AML-193 (cell line): ENCODE measurements around the gene TLN1.

Source experiments
- DNase-seq, 2 experiments: peaks; one replicate each; lab custom pipeline; 2025; lab: John Stamatoyannopoulos, UW

Gene TLN1

DNA sequence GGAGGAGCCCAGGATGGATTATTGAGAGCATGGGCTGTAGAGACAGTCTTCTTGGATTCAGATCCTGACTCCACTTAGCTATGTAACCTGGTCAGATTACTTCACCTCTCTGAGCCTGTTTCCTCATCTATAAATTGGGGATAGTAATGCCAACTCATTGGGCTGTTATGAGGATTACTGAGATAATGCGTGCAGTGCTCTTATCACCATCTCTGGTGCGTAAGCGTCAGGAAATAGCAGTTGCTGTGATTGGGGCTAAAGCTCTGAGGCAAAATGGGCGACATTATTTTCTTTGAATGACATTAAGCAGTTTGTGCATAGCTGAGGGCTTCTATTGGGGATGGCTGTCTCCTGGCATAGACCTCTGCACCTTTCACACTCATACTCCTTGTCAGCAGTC is 23.1 kb upstream of the TLN1 start:
- DNase-seq = no peak

DNA sequence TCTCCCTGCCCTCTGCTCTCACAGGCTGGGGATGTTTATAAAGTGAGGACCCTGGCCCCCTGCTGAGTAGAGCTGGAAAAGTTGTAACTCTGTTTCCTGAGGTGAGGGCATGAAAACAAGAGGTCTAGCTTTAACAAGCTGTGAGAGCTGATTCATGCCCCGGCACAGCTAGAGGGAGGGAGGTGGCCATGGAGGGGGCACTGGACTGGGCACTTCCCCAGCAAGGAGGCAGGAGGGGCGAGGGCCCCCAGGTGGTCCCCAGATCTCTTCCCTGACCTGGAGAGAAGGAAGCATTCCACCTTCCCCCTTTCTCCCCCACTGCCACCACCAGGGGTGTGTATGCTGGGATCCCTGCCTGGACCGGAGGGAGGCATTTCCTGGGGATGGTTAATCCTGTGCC is 22.3 kb upstream of the TLN1 start, which contains the start of gene MSMP:
MSMP (minus strand) TSS at position 13 of the 400 bp plus-strand sequence. CDS start 147 bp downstream, outside the sequence.
- no peak for DNase-seq

DNA sequence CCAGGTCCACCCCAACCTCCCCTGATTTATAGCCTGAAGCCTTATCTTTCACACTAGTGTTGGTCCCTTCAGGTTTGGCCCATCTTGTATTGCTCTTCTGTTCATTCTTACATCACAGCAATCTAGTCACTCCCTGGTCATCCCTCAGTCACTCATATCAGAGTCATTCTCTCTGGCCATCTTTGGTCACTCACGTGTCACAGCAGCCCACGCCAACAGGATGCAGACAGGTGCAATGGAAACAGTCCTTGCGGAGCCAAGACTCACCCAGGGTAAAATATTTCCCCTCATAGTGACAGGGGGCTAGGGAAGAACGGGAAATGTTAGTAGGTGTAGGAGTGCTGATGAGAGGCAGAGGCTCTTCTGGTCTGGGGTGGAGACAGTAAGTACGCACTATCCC is 21.5 kb upstream of the TLN1 start:
- DNase-seq = no peak

DNA sequence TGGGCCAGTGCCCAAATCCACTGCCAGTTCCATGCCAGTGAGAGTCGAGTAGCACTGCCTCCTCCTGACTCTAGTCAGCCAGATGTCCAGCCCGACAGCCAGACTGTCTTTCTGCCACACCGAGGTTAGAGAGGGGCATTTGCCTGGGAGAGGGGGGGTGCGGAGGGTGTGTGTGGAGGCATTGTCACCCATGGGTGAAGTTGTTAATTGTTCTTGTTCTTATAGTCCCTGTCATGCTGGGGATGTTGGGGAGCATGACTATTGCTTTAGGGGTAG is 18.2 kb upstream of the TLN1 start:
- DNase-seq = no peak

DNA sequence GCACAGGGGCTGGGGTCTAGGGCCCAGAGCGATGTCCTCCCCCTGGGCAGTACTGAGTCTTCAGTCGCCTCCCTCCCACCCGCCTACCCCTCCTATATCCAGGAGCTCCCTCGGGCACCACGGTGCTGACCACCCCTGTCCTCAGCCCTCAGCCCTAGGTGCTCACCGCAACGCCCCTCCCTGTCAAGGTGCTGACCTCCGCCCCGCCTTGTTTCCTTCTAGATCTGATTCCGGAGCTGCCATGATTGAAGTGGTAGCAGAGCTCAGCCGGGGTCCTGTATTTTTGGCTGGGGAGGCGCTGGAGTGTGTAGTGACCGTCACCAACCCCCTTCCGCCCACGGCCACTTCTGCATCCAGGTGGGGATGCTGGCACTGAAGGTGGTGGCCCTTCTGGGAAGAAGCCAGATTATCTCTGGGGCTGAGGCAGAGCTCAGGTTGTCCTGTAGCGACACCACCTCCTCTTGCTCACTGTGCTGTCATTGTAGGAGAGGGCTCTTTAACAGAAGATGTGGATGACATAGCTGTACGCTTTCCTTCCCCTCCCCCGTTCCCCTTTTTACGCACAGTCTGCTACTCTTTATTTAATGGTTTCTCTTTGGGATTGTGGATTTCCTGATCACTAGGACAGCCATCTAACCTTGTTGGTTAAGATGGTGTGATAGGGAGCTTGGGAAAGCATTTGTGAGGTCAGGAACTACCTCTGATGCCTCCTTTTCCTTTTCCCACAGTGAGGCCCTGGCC is 17.7 kb upstream of the TLN1 start:
- peak in 1 of 2 experiments; percentile 12 for DNase-seq

DNA sequence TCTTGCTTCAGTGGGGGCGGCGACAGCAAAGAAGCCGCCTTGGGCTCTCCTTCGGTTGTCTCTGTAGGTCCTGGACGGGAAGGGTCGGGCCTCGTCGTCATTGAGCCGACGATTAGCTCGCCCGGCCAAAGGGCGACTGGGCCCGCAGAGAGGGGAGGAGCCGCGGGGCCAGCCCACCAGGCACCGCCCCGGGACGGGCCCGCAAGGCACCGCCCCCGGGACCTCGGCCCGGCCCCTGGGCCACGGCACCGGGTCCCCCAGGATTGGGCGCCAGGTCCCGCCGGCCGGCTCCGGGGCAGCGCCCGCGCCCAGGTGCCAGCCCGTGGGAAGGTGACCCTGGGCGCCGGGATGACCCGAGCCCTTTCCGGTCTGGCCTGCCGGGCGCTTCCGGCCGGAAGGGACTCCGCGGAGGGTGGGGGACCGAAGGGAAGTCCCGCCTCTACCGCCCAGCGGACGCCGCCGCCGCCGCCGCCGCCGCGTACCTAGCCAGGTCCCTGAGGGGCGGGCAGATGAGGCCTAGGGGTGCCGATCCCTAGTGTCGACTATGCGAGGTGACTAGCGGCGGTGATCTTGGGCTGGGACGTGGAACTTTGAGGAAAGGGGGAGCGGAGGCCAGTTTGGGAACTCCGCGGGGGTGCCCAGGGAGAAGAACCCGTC is 17.0 kb upstream of the TLN1 start, which contains the start of the genes GBA2 and RGP1:
GBA2 (minus strand) TSS at position 371 of the 657 bp plus-strand sequence. CDS start 524 bp downstream, outside the sequence.
RGP1 (plus strand) TSS at position 430 of the 657 bp plus-strand sequence. CDS start 469 bp downstream, outside the sequence.
- peak; percentile 27 to 45 for DNase-seq

DNA sequence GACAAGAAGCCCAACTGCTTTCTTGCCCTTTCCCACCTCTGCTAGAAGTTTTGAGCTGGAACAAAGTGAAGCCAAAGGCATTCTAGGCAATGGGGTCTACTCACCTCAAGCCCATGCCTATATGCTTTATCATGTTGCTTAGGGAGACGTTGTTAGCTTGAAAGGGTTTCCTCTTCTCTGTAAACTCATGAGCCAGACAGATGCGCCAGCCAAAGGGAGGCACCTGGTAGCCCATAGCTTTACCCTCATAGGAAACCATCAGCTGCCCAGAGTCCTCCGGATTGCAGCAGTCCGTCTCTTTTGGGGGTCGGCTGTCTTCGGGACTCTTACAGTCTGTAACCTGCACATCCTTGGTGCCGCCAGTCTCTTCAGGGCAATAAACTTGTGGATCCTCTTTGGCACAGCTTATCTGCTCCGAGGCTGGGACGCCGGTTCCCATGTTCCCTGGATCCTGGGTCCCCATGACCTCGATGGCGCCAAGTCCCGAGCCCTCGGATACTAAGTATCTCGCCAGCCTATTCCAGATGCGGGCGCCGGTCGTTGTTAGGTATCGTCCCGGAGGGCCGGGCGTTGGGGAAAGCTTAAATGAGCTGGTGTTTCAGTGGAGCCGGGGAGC is 16.4 kb upstream of the TLN1 start:
- DNase-seq = no peak

DNA sequence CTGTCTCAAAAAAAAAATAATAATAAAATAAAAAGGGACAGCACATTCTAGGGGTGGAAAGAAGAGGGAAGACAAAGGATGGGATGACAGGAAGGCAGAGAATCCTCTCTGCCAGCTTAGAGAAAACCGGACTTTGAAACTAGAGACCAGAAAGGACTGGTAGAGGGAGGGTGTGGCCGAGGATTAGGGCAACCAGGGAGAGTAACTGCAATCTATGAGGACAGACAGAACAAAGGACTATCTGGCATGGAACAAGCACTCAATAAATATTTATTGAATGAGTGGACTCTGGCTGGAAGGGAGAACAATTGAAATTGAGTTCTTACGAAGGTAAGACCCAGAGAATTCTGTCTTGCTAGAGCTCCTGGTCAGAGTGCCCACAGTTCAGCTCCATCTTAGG is 14.6 kb upstream of the TLN1 start:
- DNase-seq = no peak

DNA sequence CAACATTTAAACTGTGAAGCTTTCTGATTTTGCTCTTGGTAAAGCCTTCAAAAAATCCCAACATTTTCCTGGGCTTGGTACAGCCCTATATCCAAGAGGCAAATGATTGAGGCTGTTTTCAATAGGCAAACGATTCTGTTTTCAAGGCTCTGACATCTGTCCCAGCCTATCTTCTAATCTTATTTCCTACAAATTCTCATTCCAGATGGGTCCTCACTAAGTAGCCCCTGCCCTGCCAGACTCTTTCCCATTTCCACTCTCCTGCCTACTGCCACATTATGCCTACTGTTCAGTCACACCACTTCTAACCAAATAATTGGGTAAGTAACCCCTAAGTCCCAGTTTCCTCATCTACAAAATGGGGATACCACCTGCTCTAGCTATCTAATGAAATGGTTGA is 13.6 kb upstream of the TLN1 start:
- no peak for DNase-seq

DNA sequence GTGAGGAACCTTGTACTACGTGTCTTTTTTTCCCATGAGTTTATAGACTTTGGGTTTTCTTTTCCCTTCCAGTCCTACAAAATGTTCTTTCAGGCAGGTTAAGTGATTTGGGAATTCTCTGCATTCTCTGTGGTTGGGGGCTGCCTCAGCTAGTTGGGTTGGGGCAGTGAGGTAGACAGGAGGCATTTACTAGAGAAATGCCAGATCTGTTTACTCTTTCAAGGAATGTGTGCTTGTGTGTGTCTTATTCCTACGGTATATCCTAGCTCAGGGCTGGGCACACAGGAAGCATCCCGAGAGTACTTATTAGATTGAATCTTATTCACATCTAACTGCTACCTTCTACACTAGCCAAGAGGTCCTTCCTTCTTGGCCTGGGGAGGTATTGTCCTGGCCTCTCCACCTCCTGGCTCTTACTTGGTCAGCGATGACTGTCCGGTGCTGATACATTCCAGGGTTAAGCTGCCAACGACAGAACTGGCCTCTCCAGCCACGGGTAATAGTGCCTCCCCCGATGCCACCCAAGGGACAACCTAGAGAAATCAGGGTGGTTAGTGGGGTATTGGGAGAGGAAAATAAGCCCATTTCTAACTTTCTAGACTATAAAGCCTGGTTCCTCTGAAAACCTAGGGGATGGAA is 12.0 kb upstream of the TLN1 start:
- DNase-seq = no peak

DNA sequence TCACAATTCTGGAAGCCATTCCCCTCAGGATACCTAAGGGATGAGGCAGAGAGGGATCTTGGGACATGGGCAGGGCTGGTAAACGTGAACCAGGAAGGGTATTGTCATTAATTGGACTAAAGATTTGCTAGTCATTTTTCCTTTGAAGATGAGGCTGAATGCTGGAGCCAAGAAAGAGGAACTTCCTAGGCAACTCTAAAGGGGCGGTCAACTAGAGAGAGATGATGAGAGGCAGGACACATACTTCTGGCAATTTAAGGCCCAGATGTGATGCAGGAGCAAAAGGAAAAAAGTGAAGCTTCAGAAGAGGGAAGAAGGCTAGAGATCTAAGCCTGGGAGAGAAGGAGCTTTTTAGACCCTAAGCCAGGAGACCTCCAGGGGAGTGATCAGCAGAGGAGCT is 11.5 kb upstream of the TLN1 start:
- DNase-seq = peak in 1 of 2 experiments; percentile 14

DNA sequence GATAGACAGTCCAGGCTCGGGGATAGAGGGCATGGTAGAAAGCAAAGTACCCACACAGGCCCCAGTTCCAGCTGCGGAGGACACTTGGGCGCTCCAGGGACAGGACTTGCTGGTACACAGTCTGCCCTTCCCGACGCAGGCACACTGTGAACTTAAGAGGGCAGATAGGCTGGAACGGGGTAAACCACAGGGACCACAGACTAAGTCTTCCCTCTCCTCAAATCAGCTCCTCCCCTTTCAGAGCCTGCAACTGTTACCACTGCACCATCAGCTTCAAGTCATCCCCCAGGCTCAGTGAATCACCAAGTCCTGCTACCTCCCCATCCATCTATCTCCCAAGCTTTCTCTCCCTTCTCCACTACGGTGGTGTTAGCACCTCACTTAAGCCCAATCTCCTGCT is 9.7 kb upstream of the TLN1 start:
- no peak for DNase-seq

DNA sequence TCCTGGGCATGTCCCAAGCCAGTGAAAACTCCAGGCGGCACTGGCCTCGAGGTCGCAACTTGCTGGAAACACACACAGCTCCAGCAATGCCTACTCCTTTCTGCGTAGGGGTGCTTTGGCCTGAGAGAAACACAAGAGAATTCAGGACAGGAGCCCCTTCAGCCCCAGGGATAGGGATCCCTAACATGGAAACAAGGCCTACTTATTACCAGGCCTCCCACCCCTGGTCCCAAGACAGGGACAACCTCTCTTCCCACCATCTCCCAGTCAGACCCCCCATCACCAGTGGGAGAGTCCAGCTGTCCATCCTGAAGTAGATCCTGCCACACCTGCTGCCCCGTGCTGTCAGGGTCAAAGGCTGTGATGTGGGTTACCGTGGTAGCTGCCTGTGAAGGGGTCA is 8.2 kb upstream of the TLN1 start:
- no peak for DNase-seq

DNA sequence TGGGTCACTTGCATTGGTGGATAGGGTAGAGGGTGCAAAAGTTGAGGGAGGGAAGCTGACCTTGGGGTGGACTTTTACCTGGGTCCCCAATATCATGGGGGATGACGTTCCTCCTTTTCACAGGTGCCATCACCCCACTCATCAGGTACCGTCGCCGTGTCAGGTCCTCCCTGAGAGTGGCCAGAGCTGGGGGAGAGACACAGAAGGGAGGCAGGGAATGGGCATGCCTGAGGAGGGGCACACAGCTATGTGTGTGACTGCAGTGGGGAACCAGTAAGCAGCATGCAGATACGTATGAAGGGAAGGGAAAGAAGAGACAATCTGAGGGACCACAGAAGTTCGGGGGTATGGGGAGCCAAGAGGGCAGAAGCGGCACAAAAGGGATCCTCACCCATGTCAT is 6.9 kb upstream of the TLN1 start:
- DNase-seq = no peak

DNA sequence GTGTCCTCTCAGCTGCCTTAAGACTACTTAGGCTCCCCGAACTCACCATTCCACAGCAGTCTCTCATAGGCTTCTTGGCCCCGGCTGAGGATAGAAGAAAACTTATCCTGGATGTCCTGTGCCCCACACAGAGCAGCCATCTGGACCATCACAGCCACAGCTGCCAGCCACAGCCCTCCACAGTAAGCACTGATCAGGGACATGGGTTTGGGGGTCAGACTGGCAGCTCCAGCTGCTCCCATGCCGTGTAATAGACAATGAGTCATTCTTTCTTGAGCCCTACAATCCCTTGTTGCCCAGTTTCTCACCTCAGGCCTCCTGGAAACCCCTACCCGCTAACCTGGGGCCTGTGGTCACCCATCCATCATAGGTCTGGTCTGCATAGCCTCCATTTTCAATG is 6.2 kb upstream of the TLN1 start:
- DNase-seq = no peak

DNA sequence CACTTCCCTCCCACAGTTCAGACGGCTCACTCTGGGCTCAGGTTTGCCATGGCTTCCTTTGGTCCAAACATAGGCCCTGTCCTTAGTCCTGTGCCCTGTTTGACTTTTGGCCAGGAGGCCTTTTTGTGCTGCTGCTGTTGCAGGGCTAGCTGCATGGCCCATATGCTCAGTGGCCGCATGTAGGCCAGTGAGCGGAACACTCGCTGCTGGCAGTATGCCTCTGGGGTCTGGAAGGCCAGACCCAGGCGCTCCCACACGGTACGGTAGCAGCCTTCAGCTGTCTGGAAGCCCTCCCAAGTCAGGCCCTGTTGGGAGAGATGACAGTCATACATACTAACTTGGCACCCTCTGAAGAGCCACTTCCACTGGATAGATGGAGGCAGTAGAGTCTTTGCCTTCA is 5.1 kb upstream of the TLN1 start:
- no peak for DNase-seq

DNA sequence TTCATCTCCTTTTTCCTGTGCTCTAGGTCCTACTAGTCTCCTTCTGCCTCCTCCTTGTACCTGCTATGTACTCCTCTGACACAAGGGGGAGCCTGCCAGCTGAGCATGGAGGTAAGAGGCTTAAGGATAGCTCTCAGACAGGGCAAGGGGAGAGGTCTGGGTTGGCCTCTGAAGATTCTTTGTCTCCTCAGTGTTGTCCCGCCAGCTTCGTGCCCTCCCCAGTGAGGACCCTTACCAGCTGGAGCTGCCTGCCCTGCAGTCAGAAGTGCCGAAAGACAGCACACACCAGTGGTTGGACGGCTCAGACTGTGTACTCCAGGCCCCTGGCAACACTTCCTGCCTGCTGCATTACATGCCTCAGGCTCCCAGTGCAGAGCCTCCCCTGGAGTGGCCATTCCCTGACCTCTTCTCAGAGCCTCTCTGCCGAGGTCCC is 4.2 kb upstream of the TLN1 start:
- peak; percentile 77 for DNase-seq

DNA sequence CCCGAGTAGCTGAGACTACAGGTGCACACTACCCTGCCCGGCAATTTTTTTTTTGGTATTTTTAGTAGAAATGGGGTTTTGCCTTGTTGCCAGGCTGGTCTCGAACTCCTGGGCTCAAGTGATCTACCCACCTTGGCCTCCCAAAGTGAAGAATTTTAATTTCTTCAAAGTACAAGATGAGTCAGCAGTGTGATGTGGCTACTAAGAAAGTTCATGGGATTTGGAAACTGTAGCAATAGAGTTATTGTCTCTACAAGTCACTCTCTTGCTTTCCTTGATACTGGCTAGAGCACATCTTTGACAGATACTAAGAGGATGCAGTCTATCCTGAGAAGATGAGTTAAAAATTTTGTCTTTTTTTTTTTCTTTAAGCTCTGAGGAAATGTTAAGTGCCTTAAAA is 2.1 kb upstream of the TLN1 start:
- no peak for DNase-seq

DNA sequence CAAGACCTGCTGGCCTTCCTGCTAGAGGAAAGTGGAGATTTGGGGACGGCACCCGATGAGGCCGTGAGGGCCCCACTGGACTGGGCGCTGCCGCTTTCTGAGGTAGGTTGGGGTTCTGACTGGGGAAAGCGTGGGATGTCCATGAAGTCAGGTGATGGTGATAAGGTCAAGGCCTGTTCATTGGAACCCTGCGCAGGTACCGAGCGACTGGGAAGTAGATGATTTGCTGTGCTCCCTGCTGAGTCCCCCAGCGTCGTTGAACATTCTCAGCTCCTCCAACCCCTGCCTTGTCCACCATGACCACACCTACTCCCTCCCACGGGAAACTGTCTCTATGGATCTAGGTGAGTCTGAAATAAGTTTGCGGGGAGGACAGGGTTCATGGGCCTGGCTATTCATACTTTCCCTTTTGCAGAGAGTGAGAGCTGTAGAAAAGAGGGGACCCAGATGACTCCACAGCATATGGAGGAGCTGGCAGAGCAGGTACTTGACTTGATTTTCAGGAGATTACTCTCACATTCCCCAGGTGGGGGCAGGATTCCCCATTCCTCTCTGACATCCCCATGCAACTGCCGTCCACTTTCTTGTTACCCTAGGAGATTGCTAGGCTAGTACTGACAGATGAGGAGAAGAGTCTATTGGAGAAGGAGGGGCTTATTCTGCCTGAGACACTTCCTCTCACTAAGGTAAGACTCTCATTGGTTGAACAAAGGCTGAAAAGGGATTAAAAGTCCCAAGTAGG is 976 bp upstream of the TLN1 start:
- peak; percentile 25 to 45 for DNase-seq

DNA sequence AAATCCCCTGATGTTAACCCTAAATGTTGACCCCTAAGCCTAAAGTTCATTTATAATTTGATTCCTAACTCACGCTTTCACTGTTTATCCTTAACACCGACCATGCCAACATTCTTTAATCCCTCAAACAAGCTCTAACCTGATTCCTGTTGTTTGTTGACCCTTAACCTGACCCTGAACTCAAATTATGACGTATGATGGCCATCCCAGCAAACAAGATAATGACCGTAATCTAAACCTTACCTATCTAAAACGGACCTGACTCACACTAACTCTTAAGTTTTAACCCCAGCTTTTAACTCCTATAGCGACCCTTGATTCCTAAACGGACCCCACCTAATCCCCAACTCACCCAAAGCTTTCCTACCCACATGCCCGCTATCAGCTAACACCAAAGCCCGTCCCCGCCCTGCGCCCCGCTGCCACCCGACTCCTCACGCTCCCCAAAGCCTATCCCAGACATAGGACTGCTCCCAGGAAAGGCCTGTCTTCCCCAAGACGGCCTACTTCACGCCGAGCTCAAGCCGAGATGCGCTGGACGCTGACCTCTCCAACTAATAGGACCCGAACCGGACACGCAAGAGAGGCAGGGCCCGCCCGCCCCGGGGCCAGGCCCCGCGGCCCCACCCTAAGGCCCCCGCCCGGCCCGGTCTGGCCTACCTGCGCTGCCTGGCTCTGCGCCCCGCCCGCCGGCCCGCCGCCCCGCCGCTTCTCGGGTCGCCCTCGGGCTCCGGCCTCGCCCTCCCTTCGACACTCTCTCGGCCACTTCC is 395 bp downstream of the TLN1 start:
- DNase-seq = no peak

DNA sequence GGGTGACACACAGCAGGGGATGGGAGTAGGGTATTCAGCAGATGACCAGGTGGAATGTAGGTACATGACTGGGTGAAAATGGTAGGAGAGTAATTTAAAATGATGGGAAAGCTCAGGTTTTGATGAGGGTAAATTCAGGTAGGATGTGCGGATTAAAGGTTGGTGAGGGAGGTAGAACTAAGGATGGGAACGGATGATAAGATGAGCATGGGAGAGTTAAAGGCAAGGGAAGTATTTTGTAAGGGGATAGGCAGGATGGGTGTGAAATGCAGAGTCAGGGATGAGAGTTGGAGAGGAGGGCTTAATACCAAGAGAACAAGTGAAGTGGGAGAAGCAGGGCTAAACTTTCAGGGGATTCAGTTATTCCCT is 1.5 kb downstream of the TLN1 start:
- DNase-seq = no peak
